Breast epithelium (tissue), 3 donors: ENCODE measurements around the gene MARVELD1.

Experiments
- CTCF ChIP-seq, 3 donors: fragments of 450-650 bp; IDR thresholded peaks; one replicate each; pipeline ENCODE4 v1.5.1; 2016 to 2017; ENCODE audit warnings: antibody characterized with exemption in 3 of 3, mild to moderate bottlenecking in 3 of 3, moderate library complexity in 3 of 3
- POLR2A ChIP-seq: fragments of 450-650 bp; IDR thresholded peaks from one replicate; pipeline ENCODE4 v1.6.1; 2016; ENCODE audit warnings: antibody characterized with exemption, mild to moderate bottlenecking, moderate library complexity

- TF ChIP-seq CTCF (IDR thresholded peaks at IDR 0.05) (no peak), POLR2A (no peak)
Measured at GRCh38 chr10:97704341-97704740, 9.2 kb upstream of the MARVELD1 start.
